Measurements from ENCODE around the gene ZMYM5. TPM values are rescaled to one million over a fixed set of nuclear protein-coding genes. Genes with fewer than 3 reads are reported as not detected.

The ZMYM5 gene
- total RNA-seq, 2 donors from 2014 or later = 10.4 to 12.2 TPM

- Histone ChIP-seq H3K27me3 (ENCODE audit: control insufficient read depth, insufficient read depth, low read length, poor library complexity, severe bottlenecking) (no peaks in the 10 kb centered on the region), H3K4me3 (ENCODE audit: low read length) (no peak overlapping the region), H3K27ac (ENCODE audit: low read depth, low read length) (no peak overlapping the region), H3K9ac (ENCODE audit: extremely low read depth, low read length, poor library complexity, severe bottlenecking) (no peak overlapping the region), H3K9me3 (ENCODE audit: control insufficient read depth, low read length) (no peaks in the 10 kb centered on the region), H3K36me3 (ENCODE audit: control insufficient read depth, insufficient read depth, low read length) (no peaks in the 10 kb centered on the region), H3K4me1 (ENCODE audit: control insufficient read depth, insufficient read depth, low read length) (no peaks in the 10 kb centered on the region)
- no peaks in the 10 kb centered on the region for H3K27me3 Mint-ChIP-seq (ENCODE audit: insufficient read depth)
- 0 to 64% methylated on average over 1 to 4 of the region's 4 CpGs for WGBS, 2 experiments (ENCODE audit: insufficient coverage in 1 of 2, insufficient read length in 1 of 2)
- TF ChIP-seq, protein P1, sequence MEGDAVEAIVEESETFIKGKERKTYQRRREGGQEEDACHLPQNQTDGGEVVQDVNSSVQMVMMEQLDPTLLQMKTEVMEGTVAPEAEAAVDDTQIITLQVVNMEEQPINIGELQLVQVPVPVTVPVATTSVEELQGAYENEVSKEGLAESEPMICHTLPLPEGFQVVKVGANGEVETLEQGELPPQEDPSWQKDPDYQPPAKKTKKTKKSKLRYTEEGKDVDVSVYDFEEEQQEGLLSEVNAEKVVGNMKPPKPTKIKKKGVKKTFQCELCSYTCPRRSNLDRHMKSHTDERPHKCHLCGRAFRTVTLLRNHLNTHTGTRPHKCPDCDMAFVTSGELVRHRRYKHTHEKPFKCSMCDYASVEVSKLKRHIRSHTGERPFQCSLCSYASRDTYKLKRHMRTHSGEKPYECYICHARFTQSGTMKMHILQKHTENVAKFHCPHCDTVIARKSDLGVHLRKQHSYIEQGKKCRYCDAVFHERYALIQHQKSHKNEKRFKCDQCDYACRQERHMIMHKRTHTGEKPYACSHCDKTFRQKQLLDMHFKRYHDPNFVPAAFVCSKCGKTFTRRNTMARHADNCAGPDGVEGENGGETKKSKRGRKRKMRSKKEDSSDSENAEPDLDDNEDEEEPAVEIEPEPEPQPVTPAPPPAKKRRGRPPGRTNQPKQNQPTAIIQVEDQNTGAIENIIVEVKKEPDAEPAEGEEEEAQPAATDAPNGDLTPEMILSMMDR (conservative IDR thresholded peaks at IDR 0.05) = no peak
- H3K36me3 Mint-ChIP-seq (ENCODE audit: low read depth) = no peaks in the 10 kb centered on the region
- H3K27ac Mint-ChIP-seq = no peak overlapping the region
- no peaks in the 10 kb centered on the region for H3K4me1 Mint-ChIP-seq
- H3K4me3 Mint-ChIP-seq = no peak overlapping the region
- H3K9me3 Mint-ChIP-seq = no peaks in the 10 kb centered on the region
- DNase-seq = no peak
Observed at GRCh38 chr13:19888799-19889198, 25.4 kb upstream of the ZMYM5 start.

DNA sequence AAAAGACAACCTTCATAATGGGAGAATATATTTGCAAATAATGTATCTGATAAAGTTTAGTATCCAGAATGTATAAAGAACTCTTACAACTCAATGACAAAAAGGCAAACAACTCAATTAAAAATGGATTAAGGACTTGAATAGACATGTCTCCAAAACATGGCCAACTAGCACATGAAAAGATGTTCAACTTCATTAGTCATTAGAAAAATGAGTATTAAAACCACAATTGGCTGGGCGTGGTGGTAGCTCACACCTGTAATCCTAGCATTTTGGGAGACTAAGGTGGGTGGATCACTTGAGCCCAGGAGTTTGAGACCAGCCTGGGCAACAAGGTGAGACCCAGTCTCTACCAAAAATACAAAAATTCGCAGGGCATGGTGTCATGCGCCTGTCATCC lies 18.8 kb upstream of the ZMYM5 start:
- TF ChIP-seq, protein P1 (conservative IDR thresholded peaks at IDR 0.05) = no peak
- Histone ChIP-seq H3K27ac (ENCODE audit: low read depth, low read length) (no peak overlapping the region), H3K9ac (ENCODE audit: extremely low read depth, low read length, poor library complexity, severe bottlenecking) (no peak overlapping the region), H3K27me3 (ENCODE audit: control insufficient read depth, insufficient read depth, low read length, poor library complexity, severe bottlenecking) (no peaks in the 10 kb centered on the region), H3K4me3 (ENCODE audit: low read length) (no peak overlapping the region), H3K9me3 (ENCODE audit: control insufficient read depth, low read length) (no peaks in the 10 kb centered on the region), H3K4me1 (ENCODE audit: control insufficient read depth, insufficient read depth, low read length) (no peaks in the 10 kb centered on the region), H3K36me3 (ENCODE audit: control insufficient read depth, insufficient read depth, low read length) (no peaks in the 10 kb centered on the region)
- Mint-ChIP-seq H3K36me3 (ENCODE audit: low read depth) (no peaks in the 10 kb centered on the region), H3K27me3 (ENCODE audit: insufficient read depth) (no peaks in the 10 kb centered on the region), H3K4me3 (no peak overlapping the region), H3K4me1 (no peaks in the 10 kb centered on the region), H3K27ac (no peak overlapping the region), H3K9me3 (no peaks in the 10 kb centered on the region)
- 90 to 100% methylated on average over 3 of the region's 3 CpGs for WGBS, 2 experiments (ENCODE audit: insufficient coverage in 1 of 2, insufficient read length in 1 of 2)
- DNase-seq = no peak

GRCh38 chr13:19881641-19882040 lies 18.2 kb upstream of the ZMYM5 start:
- H3K9me3 Mint-ChIP-seq = no peaks in the 10 kb centered on the region
- TF ChIP-seq, protein P1 (conservative IDR thresholded peaks at IDR 0.05) = no peak

More at GRCh38 chr13:19881641-19882040, 18.2 kb upstream of the ZMYM5 start:
- no peaks in the 10 kb centered on the region for H3K4me1 ChIP-seq (ENCODE audit: control insufficient read depth, insufficient read depth, low read length)
- no peak overlapping the region for H3K9ac ChIP-seq (ENCODE audit: extremely low read depth, low read length, poor library complexity, severe bottlenecking)
- H3K36me3 ChIP-seq (ENCODE audit: control insufficient read depth, insufficient read depth, low read length) = no peaks in the 10 kb centered on the region
- Mint-ChIP-seq H3K4me1 (no peaks in the 10 kb centered on the region), H3K27me3 (ENCODE audit: insufficient read depth) (no peaks in the 10 kb centered on the region), H3K27ac (no peak overlapping the region), H3K36me3 (ENCODE audit: low read depth) (no peaks in the 10 kb centered on the region), H3K4me3 (no peak overlapping the region)
- H3K9me3 ChIP-seq (ENCODE audit: control insufficient read depth, low read length) = no peaks in the 10 kb centered on the region
- no peak overlapping the region for H3K4me3 ChIP-seq (ENCODE audit: low read length)
- H3K27ac ChIP-seq (ENCODE audit: low read depth, low read length) = no peak overlapping the region
- H3K27me3 ChIP-seq (ENCODE audit: control insufficient read depth, insufficient read depth, low read length, poor library complexity, severe bottlenecking) = no peaks in the 10 kb centered on the region
- no peak for DNase-seq
- WGBS, 2 experiments (ENCODE audit: insufficient coverage in 1 of 2, insufficient read length in 1 of 2) = 96 to 97% methylated on average over 5 to 7 of the region's 7 CpGs
